Activated T-cell treated with anti-CD3 and anti-CD28 coated beads, Interleukin-2, amount 50 U/mL, for 4 hours (primary cell): ENCODE results near the gene ZDHHC19. TPM values are rescaled to one million over a fixed set of nuclear protein-coding genes. Genes with fewer than 3 reads are reported as not detected.
"Not testable (repeated sequence)": the region's sequence is repeated elsewhere in the genome, so short reads cannot be mapped to it uniquely, and the experiment has no call there.

Source experiments
- ATAC-seq, 2 donors: fragments of 200-7000 bp; cut with Tn5 transposase; one replicate each; pipeline ENCODE4 v1.10.0; 2021
- DNase-seq: peaks from one replicate; pipeline ENCODE4 v3.0.0-alpha.2; 2020
- H3K27me3 Mint-ChIP-seq: one replicate; pipeline ENCODE4 v1.8.0; 2021; ENCODE audit warnings: low read depth, mixed read lengths
- H3K36me3 Mint-ChIP-seq: one replicate; pipeline ENCODE4 v1.8.0; 2022; ENCODE audit warnings: mixed read lengths; ENCODE audit not compliant: insufficient read depth
- H3K4me1 Mint-ChIP-seq: one replicate; pipeline ENCODE4 v1.8.0; 2021; ENCODE audit warnings: low read depth, mixed read lengths
- H3K4me3 Mint-ChIP-seq: one replicate; pipeline ENCODE4 v1.8.0; 2021; ENCODE audit warnings: mild to moderate bottlenecking, moderate library complexity, mixed read lengths
- H3K9me3 Mint-ChIP-seq: one replicate; pipeline ENCODE4 v1.8.0; 2021; ENCODE audit warnings: mixed read lengths
- total RNA-seq, 3 donors: library from RNA; stranded (reverse); gene quantifications; one replicate each; pipeline ENCODE4 v1.2.1, GENCODE V29; 2021

The ZDHHC19 gene
- total RNA-seq, 3 donors from 2014 or later = not detected

DNA sequence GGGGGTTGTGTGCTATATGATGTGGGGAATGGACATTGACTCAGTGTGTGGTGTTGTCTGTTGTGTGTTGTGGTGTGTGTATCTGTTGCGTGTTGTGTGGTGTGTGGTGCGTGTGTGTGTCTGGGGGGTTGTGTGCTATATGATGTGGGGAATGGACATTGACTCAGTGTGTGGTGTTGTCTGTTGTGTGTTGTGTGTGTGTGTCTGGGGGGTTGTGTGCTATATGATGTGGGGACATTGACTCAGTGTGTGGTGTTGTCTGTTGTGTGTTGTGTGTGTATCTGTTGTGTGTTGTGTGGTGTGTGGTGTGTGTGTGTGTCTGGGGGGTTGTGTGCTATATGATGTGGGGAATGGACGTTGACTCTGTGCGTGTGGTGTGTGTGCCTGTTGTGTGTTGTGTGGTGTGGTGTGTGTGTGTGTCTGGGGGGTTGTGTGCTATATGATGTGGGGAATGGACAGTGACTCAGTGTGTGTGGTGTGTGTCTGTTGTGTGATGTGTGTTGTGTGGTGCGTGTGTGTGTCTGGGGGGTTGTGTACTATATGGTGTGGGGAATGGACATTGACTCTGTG, 46.1 kb downstream of the ZDHHC19 start:
- H3K4me3 Mint-ChIP-seq, H3K4me1 Mint-ChIP-seq, H3K9me3 Mint-ChIP-seq, ATAC-seq, H3K36me3 Mint-ChIP-seq, H3K27me3 Mint-ChIP-seq, DNase-seq: not testable (repeated sequence)

- DNase-seq (no peak), ATAC-seq (no peak)
- Mint-ChIP-seq H3K4me3 (no peak overlapping the region), H3K9me3 (no peaks in the 10 kb centered on the region), H3K4me1 (peaks cover 13% of the 10 kb centered on the region), H3K36me3 (no peaks in the 10 kb centered on the region), H3K27me3 (no peaks in the 10 kb centered on the region)
These were observed 46.6 kb downstream of the ZDHHC19 start for GRCh38 chr3:196164576-196164975.

GRCh38 chr3:196163666-196164493, 47.3 kb downstream of the ZDHHC19 start:
- no peaks in the 10 kb centered on the region for H3K36me3 Mint-ChIP-seq
- H3K27me3 Mint-ChIP-seq = no peaks in the 10 kb centered on the region
- no peak for ATAC-seq
- H3K9me3 Mint-ChIP-seq = no peaks in the 10 kb centered on the region
- no peak overlapping the region for H3K4me3 Mint-ChIP-seq
- DNase-seq = no peak
- H3K4me1 Mint-ChIP-seq = peaks cover 13% of the 10 kb centered on the region

DNA sequence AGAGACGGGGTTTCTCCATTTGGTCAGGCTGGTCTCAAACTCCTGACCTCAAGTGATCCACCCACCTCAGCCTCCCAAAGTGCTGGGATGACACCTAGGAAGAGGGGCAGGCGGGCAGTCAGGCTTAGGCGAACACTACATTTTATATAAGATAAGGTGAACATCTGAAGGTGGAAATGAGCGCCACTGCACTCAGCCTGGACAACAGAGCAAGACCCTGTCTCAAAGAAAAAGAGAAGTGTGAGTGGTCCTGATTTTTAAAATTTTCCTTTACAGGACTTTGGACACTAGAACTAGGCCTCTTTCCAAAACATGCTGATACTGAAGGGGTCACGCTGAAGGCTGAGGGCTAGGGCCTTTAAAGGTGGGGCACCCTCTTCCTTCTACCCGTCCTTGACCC, 48.0 kb downstream of the ZDHHC19 start:
- Mint-ChIP-seq H3K4me3 (no peak overlapping the region), H3K27me3 (no peaks in the 10 kb centered on the region), H3K36me3 (no peaks in the 10 kb centered on the region), H3K4me1 (peaks cover 13% of the 10 kb centered on the region), H3K9me3 (no peaks in the 10 kb centered on the region)
- DNase-seq (no peak), ATAC-seq (no peak)

DNA sequence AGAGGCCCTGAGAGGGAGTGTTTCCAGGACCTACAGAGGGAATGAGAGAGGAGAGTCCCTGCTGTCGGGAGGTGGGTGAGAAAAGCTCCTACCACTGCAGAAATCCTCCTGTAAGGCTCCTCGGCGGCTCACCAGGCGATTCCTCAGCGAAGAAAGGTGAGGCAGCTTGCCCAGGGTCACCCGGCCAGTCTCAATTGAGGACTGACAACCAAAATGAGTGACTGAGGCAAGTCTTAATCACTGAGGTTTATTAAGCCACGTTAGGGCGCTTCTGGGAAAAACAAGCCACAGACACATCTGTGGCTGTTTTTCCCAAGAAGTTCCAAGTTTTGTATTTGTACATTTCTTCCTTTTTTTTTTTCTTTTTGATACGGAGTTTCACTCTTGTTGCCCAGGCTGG, 48.5 kb downstream of the ZDHHC19 start:
- Mint-ChIP-seq H3K4me1 (peaks cover 13% of the 10 kb centered on the region), H3K36me3 (no peaks in the 10 kb centered on the region), H3K4me3 (no peak overlapping the region), H3K9me3 (no peaks in the 10 kb centered on the region), H3K27me3 (no peaks in the 10 kb centered on the region)
- DNase-seq (no peak), ATAC-seq (no peak)

DNA sequence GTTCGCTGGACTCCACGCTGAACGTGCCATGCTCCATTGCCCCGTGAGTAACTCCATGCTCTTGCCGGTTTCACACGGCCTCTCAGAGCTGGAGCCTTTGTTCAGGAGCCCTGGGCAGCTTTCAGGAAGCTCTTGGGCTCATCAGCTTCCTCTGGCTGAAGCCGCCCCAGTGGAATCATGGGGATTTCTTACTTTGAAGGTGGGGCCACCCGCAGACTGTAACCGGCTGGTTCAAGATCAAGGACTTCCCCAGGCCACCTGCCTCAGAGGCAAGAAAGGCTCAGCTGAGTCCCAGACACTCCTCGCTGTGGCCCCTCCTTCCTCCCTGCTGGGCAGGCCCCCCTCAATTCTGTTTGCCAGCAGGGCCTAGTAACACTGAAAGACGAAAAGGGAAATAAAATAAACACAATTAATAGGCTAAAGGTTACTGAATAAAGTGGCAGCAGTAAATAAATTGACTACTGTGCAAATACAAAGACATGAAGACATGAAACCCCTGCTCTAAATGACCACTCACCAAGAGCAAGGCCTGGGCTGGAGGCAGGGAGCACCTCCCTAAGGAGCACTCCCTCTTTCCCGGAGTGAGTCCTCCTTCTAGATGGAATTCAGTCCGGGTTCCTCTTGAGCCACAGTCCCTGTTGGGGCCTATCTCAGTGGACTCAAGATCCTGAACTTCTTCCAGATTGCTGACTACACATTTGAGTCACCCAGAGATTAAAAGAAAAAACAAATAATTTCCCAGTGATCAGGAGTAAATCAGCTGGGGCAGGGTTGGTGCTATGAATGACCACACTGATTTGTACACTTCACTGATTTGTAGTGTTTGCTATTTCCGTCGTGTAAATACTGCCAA, 51.0 kb downstream of the ZDHHC19 start:
- peaks cover 8% of the 10 kb centered on the region for H3K4me1 Mint-ChIP-seq
- no peaks in the 10 kb centered on the region for H3K9me3 Mint-ChIP-seq
- ATAC-seq (peak; percentile 27 to 62), DNase-seq (no peak)
- no peak overlapping the region for H3K4me3 Mint-ChIP-seq
- H3K36me3 Mint-ChIP-seq = no peaks in the 10 kb centered on the region
- no peaks in the 10 kb centered on the region for H3K27me3 Mint-ChIP-seq

DNA sequence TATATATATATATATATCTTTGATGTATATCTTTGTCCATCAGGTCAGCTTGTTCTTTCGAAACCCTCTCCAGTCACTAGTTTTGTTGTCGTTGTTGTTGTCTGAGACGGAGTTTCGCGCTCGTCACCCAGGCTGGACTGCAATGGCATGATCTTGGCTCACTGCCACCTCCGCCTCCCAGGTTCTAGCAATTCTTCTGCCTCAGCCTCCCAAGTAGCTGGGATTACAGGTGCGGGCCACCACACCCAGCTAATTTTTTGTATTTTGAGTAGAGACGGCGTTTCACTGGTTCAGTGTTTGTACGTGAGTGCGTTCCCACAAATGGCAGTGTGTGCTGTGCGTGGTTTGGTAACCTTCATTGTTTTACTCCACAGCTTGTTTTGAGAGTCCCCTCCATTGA, 51.7 kb downstream of the ZDHHC19 start:
- Mint-ChIP-seq H3K4me3 (no peak overlapping the region), H3K4me1 (peaks cover 12% of the 10 kb centered on the region)
- no peak for DNase-seq

GRCh38 chr3:196156160-196156559, 55.0 kb downstream of the ZDHHC19 start:
- Mint-ChIP-seq H3K4me3 (no peak overlapping the region), H3K27me3 (no peaks in the 10 kb centered on the region), H3K36me3 (no peaks in the 10 kb centered on the region), H3K4me1 (peaks cover 12% of the 10 kb centered on the region), H3K9me3 (no peaks in the 10 kb centered on the region)
- no peak for DNase-seq
- ATAC-seq = no peak

More for the DNA sequence above, 51.7 kb downstream of the ZDHHC19 start:
- Mint-ChIP-seq H3K9me3 (no peaks in the 10 kb centered on the region), H3K36me3 (no peaks in the 10 kb centered on the region), H3K27me3 (no peaks in the 10 kb centered on the region)
- ATAC-seq = no peak

GRCh38 chr3:196150481-196150880, 60.7 kb downstream of the ZDHHC19 start:
- Mint-ChIP-seq H3K4me3 (no peak overlapping the region), H3K36me3 (no peaks in the 10 kb centered on the region), H3K9me3 (no peaks in the 10 kb centered on the region), H3K4me1 (peaks cover 3% of the 10 kb centered on the region), H3K27me3 (no peaks in the 10 kb centered on the region)
- ATAC-seq = no peak
- no peak for DNase-seq

- H3K4me3 Mint-ChIP-seq = no peak overlapping the region
- no peaks in the 10 kb centered on the region for H3K9me3 Mint-ChIP-seq
- no peaks in the 10 kb centered on the region for H3K36me3 Mint-ChIP-seq
- H3K4me1 Mint-ChIP-seq = peaks cover under 1% of the 10 kb centered on the region
- no peak for DNase-seq
- H3K27me3 Mint-ChIP-seq = no peaks in the 10 kb centered on the region
- no peak for ATAC-seq
These were observed 61.3 kb downstream of the ZDHHC19 start for GRCh38 chr3:196149831-196150301.

- Mint-ChIP-seq H3K36me3 (no peaks in the 10 kb centered on the region), H3K9me3 (no peaks in the 10 kb centered on the region), H3K4me1 (peaks cover 3% of the 10 kb centered on the region), H3K27me3 (no peaks in the 10 kb centered on the region), H3K4me3 (no peak overlapping the region)
- DNase-seq (no peak), ATAC-seq (no peak)
These were observed 61.8 kb downstream of the ZDHHC19 start for GRCh38 chr3:196149375-196149774.

Other genes with a start within 250 kb of the ZDHHC19 start
- 100 to 1,000 TPM; 529 to 568 (median 554) TPM for gene TFRC, start 129.3 kb downstream of the ZDHHC19 start, total RNA-seq
- gene SLC51A, start 5.1 kb upstream of the ZDHHC19 start, total RNA-seq = not detected
- 10 to 100 TPM; 53.5 to 66.9 (median 56.2) TPM for gene PCYT1A, start 76.3 kb upstream of the ZDHHC19 start, total RNA-seq
- 1 to 10 TPM; 6.0 to 7.7 (median 6.8) TPM for gene DYNLT2B, start 106.8 kb upstream of the ZDHHC19 start, total RNA-seq
- not detected for gene TM4SF19, start 127.0 kb upstream of the ZDHHC19 start, total RNA-seq
- 10 to 100 TPM; 33.7 to 35.2 (median 34.7) TPM for gene UBXN7, start 221.0 kb upstream of the ZDHHC19 start, total RNA-seq